Urinary bladder (tissue), 4 donors: ENCODE results near the gene AKT1. TPM values are rescaled to one million over a fixed set of nuclear protein-coding genes. Genes with fewer than 3 reads are reported as not detected.
A peak's percentile ranks its signal among the peaks of the same experiment; 100 is the strongest.

Source experiments
- DNase-seq: peaks from one replicate; pipeline ENCODE4 v3.0.0-alpha.2; 2015; ENCODE audit errors: extremely low spot score
- H3K27ac ChIP-seq: one replicate; pipeline ENCODE4 v1.5.1; 2013; ENCODE audit warnings: low read depth, mild to moderate bottlenecking, moderate library complexity
- H3K36me3 ChIP-seq: one replicate; pipeline ENCODE4 v1.6.1; 2013; ENCODE audit warnings: mild to moderate bottlenecking, moderate library complexity; ENCODE audit not compliant: insufficient read depth
- H3K4me1 ChIP-seq: one replicate; pipeline ENCODE4 v1.6.1; 2013; ENCODE audit warnings: mild to moderate bottlenecking, moderate library complexity; ENCODE audit not compliant: insufficient read depth
- H3K4me3 ChIP-seq: one replicate; pipeline ENCODE4 v1.5.1; 2013; ENCODE audit warnings: low read depth, low read length
- WGBS: extraction: QIAGEN DNeasy Blood & Tissue Kit; methylation state at CpG from one replicate; pipeline ENCODE4 v1.1.7; 2013; 5-methylcytosine and 5-hydroxymethylcytosine counted together
- polyA plus RNA-seq: library from polyadenylated mRNA; stranded (reverse); fragments of 200-250 nt; gene quantifications from one replicate; pipeline ENCODE4 v1.2.3, GENCODE V29; 2013
- total RNA-seq: library from RNA; depleted of rRNA; stranded (reverse); fragments of >200 nt; gene quantifications from one replicate; pipeline ENCODE4 v1.2.3, GENCODE V29; 2014
- donor health status: healthy with polysubstance abuse.
- donor health status: healthy.

Gene AKT1
- total and polyA plus RNA-seq, 2 donors, result 70.3 to 162 TPM

- peak; percentile 54 for DNase-seq
- 19% methylated on average over 21 of the region's 21 CpGs for WGBS
- Histone ChIP-seq H3K4me3 (peak overlapping the region; percentile 62), H3K36me3 (no peaks in the 10 kb centered on the region), H3K27ac (peak overlapping the region; percentile 96), H3K4me1 (peaks cover 4% of the 10 kb centered on the region)
Observed at GRCh38 chr14:104799244-104800014, 3.9 kb upstream of the AKT1 start.

- peaks cover 4% of the 10 kb centered on the region for H3K4me1 ChIP-seq
Observed at GRCh38 chr14:104798300-104799243, 3.0 kb upstream of the AKT1 start.

GRCh38 chr14:104797115-104798044 lies 1.8 kb upstream of the AKT1 start:
- no peak for DNase-seq
- no peak overlapping the region for H3K27ac ChIP-seq
- H3K4me1 ChIP-seq, result peaks cover 6% of the 10 kb centered on the region
- no peaks in the 10 kb centered on the region for H3K36me3 ChIP-seq
- H3K4me3 ChIP-seq, result no peak overlapping the region
- WGBS, result 52% methylated on average over 18 of the region's 18 CpGs

More at GRCh38 chr14:104798300-104799243, 3.0 kb upstream of the AKT1 start:
- H3K27ac ChIP-seq, result peak overlapping the region; percentile 3
- DNase-seq, result no peak
- no peaks in the 10 kb centered on the region for H3K36me3 ChIP-seq
- 80% methylated on average over 16 of the region's 16 CpGs for WGBS
- H3K4me3 ChIP-seq, result no peak overlapping the region

GRCh38 chr14:104796687-104797081 lies 1.1 kb upstream of the AKT1 start:
- Histone ChIP-seq H3K27ac (no peak overlapping the region), H3K36me3 (no peaks in the 10 kb centered on the region), H3K4me3 (no peak overlapping the region), H3K4me1 (peaks cover 4% of the 10 kb centered on the region)
- no peak for DNase-seq
- 84% methylated on average over 6 of the region's 6 CpGs for WGBS

- DNase-seq, result no peak
- Histone ChIP-seq H3K4me3 (peak overlapping the region; percentile 90), H3K27ac (peak overlapping the region; percentile 63), H3K4me1 (peaks cover 2% of the 10 kb centered on the region), H3K36me3 (no peaks in the 10 kb centered on the region)
- 12% methylated on average over 54 of the region's 55 CpGs for WGBS
Observed at GRCh38 chr14:104795781-104796686, 486 bp upstream of the AKT1 start.

GRCh38 chr14:104794631-104794992 lies 936 bp downstream of the AKT1 start:
- Histone ChIP-seq H3K4me1 (peaks cover 2% of the 10 kb centered on the region), H3K4me3 (peak overlapping the region; percentile 90), H3K27ac (no peak overlapping the region), H3K36me3 (no peaks in the 10 kb centered on the region)
- no peak for DNase-seq
- 6% methylated on average over 16 of the region's 16 CpGs for WGBS

- peaks cover 2% of the 10 kb centered on the region for H3K4me1 ChIP-seq
- H3K4me3 ChIP-seq, result peak overlapping the region; percentile 90
- H3K27ac ChIP-seq, result no peak overlapping the region
- no peaks in the 10 kb centered on the region for H3K36me3 ChIP-seq
- WGBS, result 8% methylated on average over 15 of the region's 15 CpGs
- DNase-seq, result no peak
Observed at GRCh38 chr14:104794099-104794498, 1.4 kb downstream of the AKT1 start.

- no peaks in the 10 kb centered on the region for H3K36me3 ChIP-seq
- peaks cover 2% of the 10 kb centered on the region for H3K4me1 ChIP-seq
- 84% methylated on average over 2 of the region's 2 CpGs for WGBS
- no peak overlapping the region for H3K27ac ChIP-seq
- DNase-seq, result no peak
- no peak overlapping the region for H3K4me3 ChIP-seq
Observed at GRCh38 chr14:104793703-104793959, 1.9 kb downstream of the AKT1 start.

- no peak overlapping the region for H3K4me3 ChIP-seq
- no peaks in the 10 kb centered on the region for H3K36me3 ChIP-seq
- no peak for DNase-seq
- WGBS, result 80% methylated on average over 16 of the region's 16 CpGs
- peaks cover 2% of the 10 kb centered on the region for H3K4me1 ChIP-seq
- no peak overlapping the region for H3K27ac ChIP-seq
Observed at GRCh38 chr14:104792945-104793702, 2.4 kb downstream of the AKT1 start.

GRCh38 chr14:104792101-104792884 lies 3.3 kb downstream of the AKT1 start:
- Histone ChIP-seq H3K4me3 (no peak overlapping the region), H3K36me3 (no peaks in the 10 kb centered on the region), H3K4me1 (peaks cover 2% of the 10 kb centered on the region), H3K27ac (no peak overlapping the region)
- WGBS, result 87% methylated on average over 25 of the region's 25 CpGs
- DNase-seq, result no peak

- Histone ChIP-seq H3K27ac (no peak overlapping the region), H3K4me1 (peaks cover 2% of the 10 kb centered on the region), H3K4me3 (no peak overlapping the region), H3K36me3 (no peaks in the 10 kb centered on the region)
- WGBS, result 89% methylated on average over 9 of the region's 9 CpGs
- DNase-seq, result no peak
Observed at GRCh38 chr14:104791425-104791824, 4.1 kb downstream of the AKT1 start.
